ENCODE results near the gene ZNF346. TPM values are rescaled to one million over a fixed set of nuclear protein-coding genes. Genes with fewer than 3 reads are reported as not detected.
A peak's percentile ranks its signal among the peaks of the same experiment; 100 is the strongest.

Gene ZNF346
- total RNA-seq, 2 experiments from 2014 or later: 16.5 to 23.3 TPM

DNA sequence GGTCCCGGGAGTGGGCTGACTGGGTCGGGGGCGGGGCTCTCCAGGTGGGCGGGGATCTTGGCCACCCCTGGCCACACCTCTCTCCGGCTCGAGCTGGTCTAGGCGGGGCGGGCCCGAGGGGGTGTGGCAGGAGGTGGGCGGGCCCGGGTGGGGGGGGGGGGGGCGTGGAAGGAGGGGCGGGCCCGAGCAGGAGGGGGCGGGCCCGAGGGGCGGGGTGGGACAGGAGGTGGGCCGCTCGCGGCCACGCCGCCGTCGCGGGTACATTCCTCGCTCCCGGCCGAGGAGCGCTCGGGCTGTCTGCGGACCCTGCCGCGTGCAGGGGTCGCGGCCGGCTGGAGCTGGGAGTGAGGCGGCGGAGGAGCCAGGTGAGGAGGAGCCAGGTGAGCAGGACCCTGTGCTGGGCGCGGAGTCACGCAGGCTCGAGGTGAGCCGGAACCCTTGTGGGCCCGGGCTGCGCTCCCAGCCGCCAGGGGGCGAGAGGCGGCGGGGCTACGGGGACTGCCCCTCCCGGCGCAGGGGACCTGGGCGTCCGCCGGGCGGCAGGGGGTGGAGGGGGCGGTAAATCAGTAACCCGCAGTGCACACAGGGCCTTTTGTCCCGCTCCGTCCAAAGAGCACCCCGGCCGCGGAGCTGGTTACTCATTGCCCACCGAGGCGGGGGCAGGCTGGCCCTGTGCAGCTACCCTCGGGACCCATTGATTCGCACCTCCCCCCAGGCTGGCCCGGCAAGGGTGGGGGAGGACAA is 64.3 kb downstream of the ZNF346 start, which contains the start of gene FGFR4:
FGFR4 (plus strand) TSS at position 262 of the 744 bp plus-strand sequence. CDS start 2,688 bp downstream, outside the sequence.
- DNase-seq (peak; percentile 80), ATAC-seq (peak; percentile 86)
- intact Hi-C loops (cut with DNase I, micrococcal nuclease): loop anchor here in 1 of 2 experiments (1.0 kb wide), 3 partner anchors 25 to 440 kb away; partner anchors contain the start of genes MXD3 and TSPAN17
- H3K4me3 Mint-ChIP-seq: peak within 1 kb of the TSS; percentile 35
- H3K27ac Mint-ChIP-seq: no peak within 1 kb of the TSS
- H3K9me3 Mint-ChIP-seq (ENCODE audit: low read depth): no peaks in the 10 kb centered on the region
- H3K36me3 Mint-ChIP-seq (ENCODE audit: low read depth): no peaks in the 10 kb centered on the region
- peaks cover 18% of the 10 kb centered on the region for H3K27me3 Mint-ChIP-seq
- ChIA-PET POLR2A (interaction anchor here (0.6 kb wide), 1 partner anchor 328 kb away, joined by 3 read pairs; no protein-coding TSS in a partner anchor), CTCF (interaction anchor here (0.6 to 3.1 kb wide), 7 partner anchors 10 to 415 kb away, joined by 3 to 17 read pairs (median 5); no protein-coding TSS in a partner anchor)
- H3K4me1 Mint-ChIP-seq: peaks cover 2% of the 10 kb centered on the region

DNA sequence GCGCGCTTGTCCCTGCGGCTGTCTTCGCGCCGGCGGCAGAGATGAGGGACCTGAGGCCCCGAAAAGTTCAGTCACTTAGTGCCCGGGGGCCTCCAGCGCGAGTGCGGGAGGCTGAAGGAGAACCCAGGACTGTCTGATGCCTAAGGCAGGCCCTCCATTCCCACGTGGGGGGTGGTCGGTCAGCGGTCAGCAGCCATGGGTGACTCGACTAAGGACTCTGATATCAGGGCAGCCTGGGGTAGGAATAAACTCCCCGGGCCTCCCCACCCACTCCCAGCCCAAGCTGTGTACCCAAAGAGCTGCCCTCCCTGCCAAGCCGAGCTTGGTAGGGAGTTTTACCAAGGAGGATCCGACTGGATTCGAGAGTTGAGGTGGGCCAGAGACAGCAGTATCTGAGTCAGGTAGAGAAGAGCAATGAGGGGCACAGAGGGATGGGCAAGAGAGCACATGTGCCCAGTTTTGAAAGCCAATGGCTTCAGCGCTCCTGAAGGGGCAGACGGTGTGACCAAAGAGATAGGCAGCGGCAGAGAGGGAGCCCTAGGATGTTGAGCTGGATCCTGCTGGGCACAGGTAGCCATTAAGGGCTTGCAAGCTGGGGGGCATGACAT is 65.0 kb downstream of the ZNF346 start:
- H3K4me1 Mint-ChIP-seq: peaks cover 2% of the 10 kb centered on the region
- H3K27me3 Mint-ChIP-seq: peaks cover 18% of the 10 kb centered on the region
- no peaks in the 10 kb centered on the region for H3K9me3 Mint-ChIP-seq (ENCODE audit: low read depth)
- peak overlapping the region; percentile 13 for H3K4me3 Mint-ChIP-seq
- intact Hi-C loops (cut with DNase I, micrococcal nuclease): loop anchor here in 1 of 2 experiments (1.0 kb wide), 1 partner anchor 25 kb away; no protein-coding TSS in a partner anchor
- H3K36me3 Mint-ChIP-seq (ENCODE audit: low read depth): no peaks in the 10 kb centered on the region
- ChIA-PET CTCF (interaction anchor here (0.5 to 3.1 kb wide), 5 partner anchors 23 to 1819 kb away, joined by 3 to 17 read pairs (median 4); no protein-coding TSS in a partner anchor), POLR2A (interaction anchor here (0.6 kb wide), 1 partner anchor 329 kb away, joined by 3 read pairs; no protein-coding TSS in a partner anchor)
- DNase-seq (no peak), ATAC-seq (no peak)
- no peak overlapping the region for H3K27ac Mint-ChIP-seq

DNA sequence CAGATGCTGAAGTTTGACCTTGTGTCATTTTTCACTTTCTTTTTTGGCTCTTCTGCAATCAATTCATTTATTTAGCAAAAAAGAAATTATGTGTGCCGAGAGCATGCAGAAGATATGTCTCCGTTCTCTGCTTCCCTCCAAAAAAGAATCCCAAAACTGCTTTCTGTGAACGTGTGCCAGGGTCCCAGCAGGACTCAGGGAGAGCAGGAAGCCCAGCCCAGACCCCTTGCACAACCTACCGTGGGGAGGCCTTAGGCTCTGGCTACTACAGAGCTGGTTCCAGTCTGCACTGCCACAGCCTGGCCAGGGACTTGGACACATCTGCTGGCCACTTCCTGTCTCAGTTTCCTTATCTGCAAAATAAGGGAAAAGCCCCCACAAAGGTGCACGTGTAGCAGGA is 66.6 kb downstream of the ZNF346 start:
- DNase-seq: no peak
- ATAC-seq: no peak
- no peaks in the 10 kb centered on the region for H3K36me3 Mint-ChIP-seq (ENCODE audit: low read depth)
- no peak overlapping the region for H3K4me3 Mint-ChIP-seq
- intact Hi-C loops (cut with DNase I, micrococcal nuclease): no loop called here
- peaks cover 2% of the 10 kb centered on the region for H3K4me1 Mint-ChIP-seq
- no peak overlapping the region for H3K27ac Mint-ChIP-seq
- H3K9me3 Mint-ChIP-seq (ENCODE audit: low read depth): no peaks in the 10 kb centered on the region
- POLR2A ChIA-PET: no interaction called here
- H3K27me3 Mint-ChIP-seq: peaks cover 14% of the 10 kb centered on the region
- CTCF ChIA-PET: interaction anchor here (0.9 to 1.5 kb wide), 3 partner anchors 8 to 24 kb away, joined by 3 to 5 read pairs (median 4); no protein-coding TSS in a partner anchor

- H3K27ac Mint-ChIP-seq: no peak overlapping the region
- H3K4me1 Mint-ChIP-seq: peaks cover 2% of the 10 kb centered on the region
- ATAC-seq: no peak
- peaks cover 12% of the 10 kb centered on the region for H3K27me3 Mint-ChIP-seq
- CTCF ChIA-PET: interaction anchor here (0.9 to 1.5 kb wide), 3 partner anchors 9 to 24 kb away, joined by 3 to 5 read pairs (median 4); no protein-coding TSS in a partner anchor
- H3K9me3 Mint-ChIP-seq (ENCODE audit: low read depth): no peaks in the 10 kb centered on the region
- H3K36me3 Mint-ChIP-seq (ENCODE audit: low read depth): no peaks in the 10 kb centered on the region
- intact Hi-C loops (cut with DNase I, micrococcal nuclease): no loop called here
- DNase-seq: no peak
- H3K4me3 Mint-ChIP-seq: no peak overlapping the region
- POLR2A ChIA-PET: no interaction called here
These were observed 67.5 kb downstream of the ZNF346 start for GRCh38 chr5:177089825-177090641.

DNA sequence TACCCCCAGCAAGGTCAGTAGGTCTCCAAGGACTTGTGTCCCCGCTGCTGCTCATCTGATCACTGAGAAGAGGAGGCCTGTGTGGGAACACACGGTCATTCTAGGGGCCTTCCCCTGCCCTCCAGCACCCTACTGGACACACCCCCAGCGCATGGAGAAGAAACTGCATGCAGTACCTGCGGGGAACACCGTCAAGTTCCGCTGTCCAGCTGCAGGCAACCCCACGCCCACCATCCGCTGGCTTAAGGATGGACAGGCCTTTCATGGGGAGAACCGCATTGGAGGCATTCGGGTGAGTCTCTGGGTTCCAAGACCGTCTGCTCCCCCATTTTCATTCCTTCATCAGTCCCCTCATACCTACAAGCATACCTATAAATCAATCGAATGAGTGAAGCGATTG is 68.3 kb downstream of the ZNF346 start:
- POLR2A ChIA-PET: no interaction called here
- DNase-seq (no peak), ATAC-seq (no peak)
- CTCF ChIA-PET: no interaction called here
- no peaks in the 10 kb centered on the region for H3K36me3 Mint-ChIP-seq (ENCODE audit: low read depth)
- H3K4me3 Mint-ChIP-seq: no peak overlapping the region
- intact Hi-C loops (cut with DNase I, micrococcal nuclease): no loop called here
- no peak overlapping the region for H3K27ac Mint-ChIP-seq
- no peaks in the 10 kb centered on the region for H3K9me3 Mint-ChIP-seq (ENCODE audit: low read depth)
- H3K4me1 Mint-ChIP-seq: peaks cover 2% of the 10 kb centered on the region
- peaks cover 10% of the 10 kb centered on the region for H3K27me3 Mint-ChIP-seq

DNA sequence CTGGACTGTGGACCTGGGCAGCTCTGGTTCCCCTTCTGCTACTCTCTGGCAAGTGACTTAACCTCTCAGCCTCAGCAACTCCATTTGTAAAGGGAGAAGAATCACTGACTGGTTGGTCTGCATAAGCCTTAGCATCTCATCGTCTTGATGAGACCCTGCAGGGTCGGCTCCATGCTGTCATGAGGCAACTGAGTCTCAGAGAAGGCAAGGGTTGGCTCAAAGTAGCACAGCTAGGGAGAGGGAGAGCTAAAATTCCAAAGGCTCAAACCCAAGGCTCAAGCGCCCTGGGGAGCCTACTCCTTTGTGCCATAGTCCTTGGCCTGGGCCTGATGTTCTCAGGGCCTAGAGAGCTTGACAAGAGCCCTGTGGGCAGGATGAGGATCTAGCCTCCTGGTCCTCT is 68.7 kb downstream of the ZNF346 start:
- no peak for ATAC-seq
- ChIA-PET POLR2A (no interaction called here), CTCF (no interaction called here)
- H3K4me3 Mint-ChIP-seq: no peak overlapping the region
- peaks cover 7% of the 10 kb centered on the region for H3K27me3 Mint-ChIP-seq
- H3K9me3 Mint-ChIP-seq (ENCODE audit: low read depth): no peaks in the 10 kb centered on the region
- H3K4me1 Mint-ChIP-seq: peaks cover 2% of the 10 kb centered on the region
- no peaks in the 10 kb centered on the region for H3K36me3 Mint-ChIP-seq (ENCODE audit: low read depth)
- H3K27ac Mint-ChIP-seq: no peak overlapping the region
- DNase-seq: no peak
- intact Hi-C loops (cut with DNase I, micrococcal nuclease): no loop called here

- intact Hi-C loops (cut with DNase I, micrococcal nuclease): no loop called here
- ChIA-PET POLR2A (no interaction called here), CTCF (interaction anchor here (1.0 kb wide), 1 partner anchor 172 kb away, joined by 5 read pairs; no protein-coding TSS in a partner anchor)
- no peak overlapping the region for H3K4me3 Mint-ChIP-seq
- DNase-seq (no peak), ATAC-seq (no peak)
- no peak overlapping the region for H3K27ac Mint-ChIP-seq
- peaks cover 6% of the 10 kb centered on the region for H3K27me3 Mint-ChIP-seq
- H3K9me3 Mint-ChIP-seq (ENCODE audit: low read depth): no peaks in the 10 kb centered on the region
- peaks cover 2% of the 10 kb centered on the region for H3K4me1 Mint-ChIP-seq
- H3K36me3 Mint-ChIP-seq (ENCODE audit: low read depth): no peaks in the 10 kb centered on the region
These were observed 69.9 kb downstream of the ZNF346 start for GRCh38 chr5:177092178-177093081.

GRCh38 chr5:177093082-177093712 is 70.7 kb downstream of the ZNF346 start:
- CTCF ChIA-PET: interaction anchor here (1.0 kb wide), 1 partner anchor 171 kb away, joined by 5 read pairs; no protein-coding TSS in a partner anchor

DNA sequence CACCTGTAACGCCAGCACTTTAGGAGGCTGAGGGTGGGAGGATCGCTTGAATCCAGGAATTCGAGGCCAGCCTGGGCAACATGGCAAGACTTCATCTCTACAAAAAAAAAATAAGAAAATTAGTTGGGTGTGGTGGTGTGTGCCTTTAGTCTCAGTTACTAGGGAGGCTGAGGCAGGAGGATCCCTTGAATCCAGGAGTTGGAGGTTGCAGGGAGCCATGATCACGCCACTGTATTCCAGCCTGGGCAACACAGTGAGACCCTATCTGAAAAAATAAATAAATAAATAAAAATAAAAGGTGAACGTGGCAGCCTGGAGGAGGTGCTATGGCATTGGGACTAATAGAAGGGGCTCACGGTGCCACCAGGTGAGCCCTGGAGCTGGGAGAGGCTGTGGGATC is 71.3 kb downstream of the ZNF346 start:
- Mint-ChIP-seq H3K27me3 (peaks cover 2% of the 10 kb centered on the region), H3K4me3 (no peak overlapping the region), H3K9me3 (ENCODE audit: low read depth) (no peaks in the 10 kb centered on the region), H3K4me1 (no peaks in the 10 kb centered on the region), H3K27ac (no peak overlapping the region), H3K36me3 (ENCODE audit: low read depth) (no peaks in the 10 kb centered on the region)
- ChIA-PET CTCF (interaction anchor here (1.0 kb wide), 1 partner anchor 170 kb away, joined by 5 read pairs; no protein-coding TSS in a partner anchor), POLR2A (no interaction called here)
- ATAC-seq: no peak
- intact Hi-C loops (cut with DNase I, micrococcal nuclease): no loop called here
- DNase-seq: no peak

More at GRCh38 chr5:177093082-177093712, 70.7 kb downstream of the ZNF346 start:
- POLR2A ChIA-PET: no interaction called here
- no peak for ATAC-seq
- H3K27ac Mint-ChIP-seq: no peak overlapping the region
- peaks cover 3% of the 10 kb centered on the region for H3K27me3 Mint-ChIP-seq
- intact Hi-C loops (cut with DNase I, micrococcal nuclease): no loop called here
- H3K36me3 Mint-ChIP-seq (ENCODE audit: low read depth): no peaks in the 10 kb centered on the region
- no peaks in the 10 kb centered on the region for H3K4me1 Mint-ChIP-seq
- H3K4me3 Mint-ChIP-seq: no peak overlapping the region
- H3K9me3 Mint-ChIP-seq (ENCODE audit: low read depth): no peaks in the 10 kb centered on the region
- no peak for DNase-seq

Measured in activated CD4-positive, alpha-beta T cell treated with anti-CD3 and anti-CD28 coated beads for 36 hours (primary cell).